Smooth muscle cell (in vitro differentiated cells): ENCODE data around the gene GGT5. TPM values are rescaled to one million over a fixed set of nuclear protein-coding genes. Genes with fewer than 3 reads are reported as not detected.

Experiments used
- DNase-seq: peaks from one replicate; lab custom pipeline; 2025; ENCODE audit not compliant: unreplicated experiment; lab: John Stamatoyannopoulos, UW
- H2AFZ ChIP-seq: fragments of 200-600 bp; sonication (generic); 2 replicates; pipeline ENCODE4 v1.6.0; 2016; ENCODE audit warnings: antibody characterized with exemption, low read depth, mild to moderate bottlenecking
- H3F3A ChIP-seq: fragments of 200-600 bp; sonication (generic); 2 replicates; pipeline ENCODE4 v1.6.0; 2017; ENCODE audit warnings: antibody characterized with exemption, low read depth
- H3K27ac ChIP-seq: fragments of 200-600 bp; sonication (generic); 2 replicates; pipeline ENCODE4 v1.5.1; 2016; ENCODE audit warnings: low read depth, mild to moderate bottlenecking
- H3K27me3 ChIP-seq: fragments of 200-600 bp; sonication (generic); 2 replicates; pipeline ENCODE4 v1.6.1; 2016; ENCODE audit warnings: low read depth, mild to moderate bottlenecking
- H3K36me3 ChIP-seq: fragments of 200-600 bp; sonication (generic); 2 replicates; pipeline ENCODE4 v1.5.1; 2016; ENCODE audit warnings: low read depth
- H3K4me1 ChIP-seq: fragments of 200-600 bp; sonication (generic); 2 replicates; pipeline ENCODE4 v1.5.1; 2016; ENCODE audit warnings: low read depth
- H3K4me2 ChIP-seq: fragments of 200-600 bp; sonication (generic); 2 replicates; pipeline ENCODE4 v1.6.0; 2016; ENCODE audit warnings: mild to moderate bottlenecking
- H3K4me3 ChIP-seq: fragments of 200-600 bp; sonication (generic); 2 replicates; pipeline ENCODE4 v1.5.1; 2016; ENCODE audit warnings: mild to moderate bottlenecking
- H3K79me2 ChIP-seq: fragments of 200-600 bp; sonication (generic); 2 replicates; pipeline ENCODE4 v1.6.0; 2016; ENCODE audit warnings: low read depth, mild to moderate bottlenecking
- H3K9ac ChIP-seq: fragments of 200-600 bp; sonication (generic); 2 replicates; pipeline ENCODE4 v1.6.0; 2016; ENCODE audit warnings: low read depth
- H3K9me3 ChIP-seq: fragments of 200-600 bp; sonication (generic); replicated peaks from 2 replicates; pipeline ENCODE4 v1.5.1; 2016; ENCODE audit warnings: low read depth
- H4K20me1 ChIP-seq: fragments of 200-600 bp; sonication (generic); 2 replicates; pipeline ENCODE4 v1.6.0; 2016; ENCODE audit warnings: low read depth
- WGBS: methylation state at CpG from one replicate; pipeline ENCODE4 v1.1.7; 2016; ENCODE audit warnings: low lambda C conversion rate; 5-methylcytosine and 5-hydroxymethylcytosine counted together
- polyA plus RNA-seq: library from polyadenylated mRNA; unstranded; fragments of >200 nt; fragmentation: Nextera tagmentation; extraction: Ambion mirVana; gene quantifications from 2 replicates; pipeline ENCODE4 v1.2.1, GENCODE V29; 2016
- total RNA-seq: library from RNA; depleted of rRNA; stranded (reverse); fragments of >200 nt; gene quantifications from 2 replicates; pipeline ENCODE4 v1.2.3, GENCODE V29; 2014
- TF ChIP-seq, protein P1 (sequence below): fragments of 200-600 bp; sonication (generic); IDR thresholded peaks from 2 replicates; pipeline ENCODE4 v1.5.1; 2017; ENCODE audit warnings: borderline replicate concordance, mild to moderate bottlenecking, antibody characterized with exemption; ENCODE audit not compliant: insufficient read depth, poor library complexity, severe bottlenecking

The GGT5 gene
- total and polyA plus RNA-seq, 2 experiments from 2014 or later: 3.7 to 12.8 TPM

DNA sequence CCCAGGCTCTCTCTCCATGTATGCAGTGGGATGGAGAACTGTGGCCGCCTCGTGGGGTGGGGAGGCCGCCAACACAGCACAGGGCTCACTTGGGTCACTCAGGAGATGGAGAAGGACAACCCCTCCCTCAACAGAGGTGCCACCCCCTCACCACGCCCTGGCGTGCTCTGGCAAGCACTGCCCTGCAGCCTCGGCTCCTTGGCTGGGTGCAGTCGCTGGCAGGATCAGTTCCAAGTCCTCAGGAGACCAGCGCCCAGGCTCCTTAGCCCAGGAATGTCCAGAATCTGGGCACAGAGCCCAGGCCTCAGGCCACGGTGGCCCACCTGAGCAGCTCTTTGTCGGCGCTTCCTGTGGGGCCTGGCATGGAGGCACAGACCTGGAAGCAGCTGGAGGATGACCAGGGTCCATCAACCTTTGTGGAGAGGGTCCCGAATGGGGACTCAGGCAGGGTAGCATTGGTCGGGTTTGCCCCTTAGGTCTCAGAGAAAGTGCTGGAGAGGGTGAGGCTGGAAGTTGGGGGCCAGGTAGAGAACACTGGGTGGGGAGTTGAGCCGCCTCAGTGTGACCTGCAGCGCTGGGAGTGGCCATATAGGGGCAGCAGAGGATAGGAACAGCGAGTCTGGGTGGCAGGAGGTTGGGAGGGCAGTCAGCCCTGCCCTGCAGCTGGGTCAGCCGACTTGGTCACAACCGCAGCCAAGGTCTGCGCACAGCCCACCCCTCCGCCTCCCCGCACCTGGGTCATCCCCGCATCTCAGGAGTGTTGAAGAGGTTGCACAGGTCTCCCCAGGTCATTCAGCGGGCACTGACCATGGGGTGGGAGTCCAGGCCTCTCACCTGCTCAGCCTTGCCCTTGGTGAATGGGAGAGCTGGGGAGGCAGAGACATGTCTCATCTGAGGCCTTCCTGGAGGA, 55.4 kb downstream of the GGT5 start:
- DNase-seq: peak; percentile 12
- H2AFZ ChIP-seq: no peak overlapping the region
- no peaks in the 10 kb centered on the region for H4K20me1 ChIP-seq
- no peaks in the 10 kb centered on the region for H3K79me2 ChIP-seq
- H3K4me3 ChIP-seq: no peak overlapping the region
- no peaks in the 10 kb centered on the region for H3K9me3 ChIP-seq
- no peaks in the 10 kb centered on the region for H3K36me3 ChIP-seq
- WGBS: 64% methylated on average over 23 of the region's 23 CpGs
- no peak overlapping the region for H3K27ac ChIP-seq
- no peaks in the 10 kb centered on the region for H3F3A ChIP-seq
- H3K4me1 ChIP-seq: no peaks in the 10 kb centered on the region
- H3K27me3 ChIP-seq: no peaks in the 10 kb centered on the region
- no peak overlapping the region for H3K9ac ChIP-seq
- TF ChIP-seq, protein P1, sequence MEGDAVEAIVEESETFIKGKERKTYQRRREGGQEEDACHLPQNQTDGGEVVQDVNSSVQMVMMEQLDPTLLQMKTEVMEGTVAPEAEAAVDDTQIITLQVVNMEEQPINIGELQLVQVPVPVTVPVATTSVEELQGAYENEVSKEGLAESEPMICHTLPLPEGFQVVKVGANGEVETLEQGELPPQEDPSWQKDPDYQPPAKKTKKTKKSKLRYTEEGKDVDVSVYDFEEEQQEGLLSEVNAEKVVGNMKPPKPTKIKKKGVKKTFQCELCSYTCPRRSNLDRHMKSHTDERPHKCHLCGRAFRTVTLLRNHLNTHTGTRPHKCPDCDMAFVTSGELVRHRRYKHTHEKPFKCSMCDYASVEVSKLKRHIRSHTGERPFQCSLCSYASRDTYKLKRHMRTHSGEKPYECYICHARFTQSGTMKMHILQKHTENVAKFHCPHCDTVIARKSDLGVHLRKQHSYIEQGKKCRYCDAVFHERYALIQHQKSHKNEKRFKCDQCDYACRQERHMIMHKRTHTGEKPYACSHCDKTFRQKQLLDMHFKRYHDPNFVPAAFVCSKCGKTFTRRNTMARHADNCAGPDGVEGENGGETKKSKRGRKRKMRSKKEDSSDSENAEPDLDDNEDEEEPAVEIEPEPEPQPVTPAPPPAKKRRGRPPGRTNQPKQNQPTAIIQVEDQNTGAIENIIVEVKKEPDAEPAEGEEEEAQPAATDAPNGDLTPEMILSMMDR: peak; percentile 77
- H3K4me2 ChIP-seq: no peak overlapping the region

DNA sequence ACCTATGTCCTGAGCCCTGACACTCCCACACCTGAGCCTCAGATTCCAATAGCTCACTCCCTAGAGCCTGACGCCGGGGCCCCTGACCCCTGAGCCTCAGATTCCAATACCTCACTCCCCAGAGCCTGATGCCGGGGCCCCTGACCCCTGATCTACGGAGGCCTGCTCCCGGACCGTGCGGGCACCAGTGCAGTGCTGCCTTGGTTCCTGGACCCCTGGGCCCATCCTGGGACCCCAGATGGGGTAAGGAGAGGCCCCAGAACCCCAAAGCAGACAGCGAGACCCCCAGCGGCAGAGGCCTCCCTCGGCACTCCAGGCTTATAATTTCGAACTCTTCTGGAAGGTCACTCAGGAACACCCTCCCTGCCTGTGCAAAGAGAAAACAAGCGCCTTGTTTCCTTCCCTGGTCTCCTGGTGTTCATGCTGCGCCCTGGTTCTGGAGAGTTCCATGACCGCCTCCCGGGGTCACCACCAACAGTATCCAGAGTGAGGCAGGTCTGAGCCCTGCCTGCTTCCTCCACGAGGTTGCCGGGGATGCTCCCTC, 56.1 kb downstream of the GGT5 start:
- Histone ChIP-seq H3K4me2 (no peak overlapping the region), H3K27ac (no peak overlapping the region), H3K9me3 (no peaks in the 10 kb centered on the region), H3K4me1 (no peaks in the 10 kb centered on the region), H3K36me3 (no peaks in the 10 kb centered on the region), H3F3A (no peaks in the 10 kb centered on the region), H3K79me2 (no peaks in the 10 kb centered on the region), H3K4me3 (no peak overlapping the region), H2AFZ (no peak overlapping the region), H4K20me1 (no peaks in the 10 kb centered on the region), H3K9ac (no peak overlapping the region), H3K27me3 (no peaks in the 10 kb centered on the region)
- WGBS: 92% methylated on average over 17 of the region's 17 CpGs
- DNase-seq: no peak
- TF ChIP-seq, protein P1: no peak

DNA sequence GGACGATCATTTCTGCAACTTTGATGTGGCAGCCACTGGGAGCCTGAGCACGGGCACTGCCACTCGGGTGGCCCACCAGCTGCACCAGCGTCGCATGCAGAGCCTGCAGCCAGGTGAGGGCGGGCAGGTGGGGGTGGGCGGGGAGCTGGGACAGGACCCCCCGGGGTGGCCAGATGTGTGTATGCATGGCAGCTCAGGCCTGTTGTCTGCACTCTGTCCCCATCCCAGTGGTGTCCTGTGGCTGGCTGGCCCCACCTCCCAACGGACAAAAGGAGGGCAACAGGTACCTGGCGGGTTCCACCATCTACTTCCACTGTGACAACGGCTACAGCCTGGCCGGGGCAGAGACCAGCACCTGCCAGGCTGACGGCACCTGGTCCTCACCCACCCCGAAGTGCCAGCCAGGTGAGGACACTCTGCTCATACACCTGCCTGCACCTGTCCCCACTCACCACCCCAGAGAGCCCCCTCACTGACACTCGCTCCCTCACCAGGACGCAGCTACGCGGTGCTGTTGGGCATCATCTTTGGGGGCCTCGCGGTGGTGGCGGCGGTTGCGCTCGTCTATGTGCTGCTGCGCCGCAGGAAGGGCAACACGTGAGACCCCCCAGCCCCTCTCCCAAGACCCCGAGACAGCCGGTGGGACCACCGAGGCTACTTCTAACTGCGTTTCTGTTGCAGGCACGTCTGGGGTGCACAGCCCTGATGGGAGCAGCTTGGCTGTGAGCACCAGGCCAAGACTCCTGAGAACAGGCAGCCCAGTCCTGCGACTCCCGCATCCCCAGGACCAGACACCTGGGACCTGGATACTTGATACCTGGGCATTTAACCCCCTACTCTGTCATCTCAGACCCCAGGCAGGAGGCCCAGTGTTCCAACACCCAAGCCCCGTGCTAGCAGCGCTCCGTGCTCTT, 56.9 kb downstream of the GGT5 start:
- H3K9me3 ChIP-seq: no peaks in the 10 kb centered on the region
- H3K4me1 ChIP-seq: no peaks in the 10 kb centered on the region
- TF ChIP-seq, protein P1: no peak
- H3K9ac ChIP-seq: no peak overlapping the region
- WGBS: 94% methylated on average over 34 of the region's 37 CpGs
- no peak overlapping the region for H2AFZ ChIP-seq
- H3K27ac ChIP-seq: no peak overlapping the region
- no peaks in the 10 kb centered on the region for H3F3A ChIP-seq
- DNase-seq: no peak
- no peaks in the 10 kb centered on the region for H4K20me1 ChIP-seq
- H3K27me3 ChIP-seq: no peaks in the 10 kb centered on the region
- no peaks in the 10 kb centered on the region for H3K36me3 ChIP-seq
- no peak overlapping the region for H3K4me2 ChIP-seq
- H3K4me3 ChIP-seq: no peak overlapping the region
- H3K79me2 ChIP-seq: no peaks in the 10 kb centered on the region
